Endothelial cell of umbilical vein (primary cell): ENCODE measurements around the gene IGFBP2. TPM values are rescaled to one million over a fixed set of nuclear protein-coding genes. Genes with fewer than 3 reads are reported as not detected.

Experiments used
- BruUV-seq: library from RNA; stranded (reverse); fragments of 400-500 nt; replicated peaks from 2 replicates; lab custom pipeline; 2021; lab: Mats Ljungman, UMichigan
- CTCF ChIA-PET: fragments of 300-600, 350-600 bp; sonication (Branson Sonifier 250); formaldehyde crosslinking; loops from one replicate; lab custom pipeline; 2021; ENCODE audit warnings: antibody characterized with exemption, inconsistent platforms; lab: Charles Lee
- POLR2A ChIA-PET: fragments of 300-600, 350-600 bp; sonication (Branson Sonifier 250); formaldehyde crosslinking; loops from one replicate; lab custom pipeline; 2021; ENCODE audit warnings: antibody characterized with exemption, inconsistent platforms; lab: Charles Lee
- DNase-seq: peaks from one replicate; pipeline ENCODE4 v3.0.0-alpha.2; 2011; ENCODE audit warnings: low read depth, low spot score
- FAIRE-seq: peaks from 2 replicates; lab custom pipeline; 2011; peaks lifted over from hg19 to GRCh38; lab: Jason Lieb, UNC
- H2AFZ ChIP-seq: 2 replicates; pipeline ENCODE4 v1.6.0; 2012; ENCODE audit warnings: low read depth, low read length, control low read depth, inconsistent platforms
- H3K27ac ChIP-seq: 2 replicates; pipeline ENCODE4 v1.5.1; 2011; ENCODE audit warnings: low read depth, mild to moderate bottlenecking, control low read depth, low read length, moderate library complexity; ENCODE audit not compliant: insufficient read depth
- H3K27me3 ChIP-seq, 2 experiments: 2 replicates each; pipeline versions ENCODE4 v1.6.0 to v1.6.1; 2011; ENCODE audit warnings: low read length in 2 of 2, mixed read lengths in 1 of 2; ENCODE audit not compliant: control insufficient read depth in 2 of 2, insufficient read depth in 2 of 2
- H3K36me3 ChIP-seq, 2 experiments: 2 replicates in 1 of 2; 3 replicates in 1 of 2; pipeline ENCODE4 v1.5.1; 2011; ENCODE audit warnings: low read length in 2 of 2, mild to moderate bottlenecking in 1 of 2, moderate library complexity in 1 of 2; ENCODE audit not compliant: control insufficient read depth in 2 of 2, insufficient read depth in 2 of 2; ENCODE audit errors: extremely low read depth in 1 of 2
- H3K4me1 ChIP-seq: 3 replicates; pipeline ENCODE4 v1.5.1; 2011; ENCODE audit warnings: mild to moderate bottlenecking, low read length; ENCODE audit not compliant: control insufficient read depth, insufficient read depth; ENCODE audit errors: extremely low read depth
- H3K4me2 ChIP-seq: 2 replicates; pipeline ENCODE4 v1.6.1; 2011; ENCODE audit warnings: low read length, control low read depth, mixed read lengths; ENCODE audit not compliant: insufficient read depth
- H3K4me3 ChIP-seq, 3 experiments: fragments of 200-600 bp in 1 of 3; sonication (generic), shearing (Covaris generic) in 1 of 3; replicated peaks in 1 of 3; 2 replicates each; pipeline ENCODE4 v1.5.1; 2011 to 2016; ENCODE audit warnings: control low read depth in 3 of 3, low read length in 3 of 3, mild to moderate bottlenecking in 2 of 3, inconsistent platforms in 1 of 3, low read depth in 1 of 3, moderate library complexity in 1 of 3; ENCODE audit not compliant: insufficient read depth in 1 of 3
- H3K79me2 ChIP-seq: 2 replicates; pipeline ENCODE4 v1.6.0; 2012; ENCODE audit warnings: low read length, inconsistent platforms; ENCODE audit not compliant: control insufficient read depth, insufficient read depth
- H3K9ac ChIP-seq: replicated peaks from 2 replicates; pipeline ENCODE3; 2011; ENCODE audit warnings: low read length, control low read depth; ENCODE audit not compliant: insufficient read depth; ENCODE audit errors: extremely low read depth
- H3K9me1 ChIP-seq: replicated peaks from 3 replicates; pipeline ENCODE4 v1.6.0; 2011; ENCODE audit warnings: mild to moderate bottlenecking, low read length; ENCODE audit not compliant: control insufficient read depth, insufficient read depth; ENCODE audit errors: extremely low read depth
- H3K9me3 ChIP-seq: replicated peaks from 2 replicates; pipeline ENCODE4 v1.5.1; 2012; ENCODE audit warnings: low read length, inconsistent platforms; ENCODE audit not compliant: control insufficient read depth, insufficient read depth
- H4K20me1 ChIP-seq: replicated peaks from 2 replicates; pipeline ENCODE3; 2011; ENCODE audit warnings: mild to moderate bottlenecking, low read length; ENCODE audit not compliant: control insufficient read depth, insufficient read depth; ENCODE audit errors: extremely low read depth
- CTCF ChIP-seq, 2 donors: IDR thresholded peaks; 1 replicate in 1 of 2; 2 replicates in 1 of 2; pipeline ENCODE4 v1.5.1; 2011; ENCODE audit warnings: low read length in 2 of 2, mild to moderate bottlenecking in 2 of 2, moderate library complexity in 2 of 2, control low read depth in 1 of 2, inconsistent platforms in 1 of 2, low read depth in 1 of 2; ENCODE audit not compliant: insufficient read depth in 1 of 2; ENCODE audit errors: extremely low read depth in 1 of 2
- EZH2 ChIP-seq: IDR thresholded peaks from 2 replicates; pipeline ENCODE4 v1.6.1; 2012; ENCODE audit warnings: borderline replicate concordance, low read depth, mild to moderate bottlenecking, moderate library complexity, low read length, inconsistent platforms; ENCODE audit not compliant: severe bottlenecking
- FOS ChIP-seq: IDR thresholded peaks from 2 replicates; pipeline ENCODE4 v1.6.1; 2011; ENCODE audit warnings: mild to moderate bottlenecking, low read length, moderate library complexity, borderline replicate concordance; ENCODE audit not compliant: insufficient read depth
- GATA2 ChIP-seq: IDR thresholded peaks from 2 replicates; pipeline ENCODE4 v1.7.0; 2011; ENCODE audit warnings: low read depth, mild to moderate bottlenecking, moderate library complexity, mixed read lengths, low read length; ENCODE audit not compliant: insufficient read length, insufficient read depth
- JUN ChIP-seq: IDR thresholded peaks from 2 replicates; pipeline ENCODE4 v1.6.1; 2011; ENCODE audit warnings: borderline replicate concordance, low read depth; ENCODE audit not compliant: insufficient read length, insufficient read depth
- MYC ChIP-seq: IDR thresholded peaks from one replicate; pipeline ENCODE4 v1.6.1; 2011; ENCODE audit warnings: mild to moderate bottlenecking, low read depth, low read length
- POLR2A ChIP-seq: IDR thresholded peaks from 2 replicates; pipeline ENCODE4 v1.6.1; 2012; ENCODE audit warnings: low read depth, mild to moderate bottlenecking, control low read depth, low read length
- POLR2AphosphoS5 ChIP-seq: IDR thresholded peaks from 2 replicates; pipeline ENCODE4 v1.6.1; 2012; ENCODE audit warnings: low read depth, mild to moderate bottlenecking, control low read depth, low read length, moderate library complexity; ENCODE audit not compliant: insufficient read depth
- dilution Hi-C: fragments of 300-500 bp; cut with MboI; formaldehyde crosslinking; loops from one replicate; pipeline ENCODE4 v1.15.0; 2019; ENCODE audit warnings: low sequenced_read_pairs; ENCODE audit not compliant: extremely low pct_ligation_motif_present
- intact Hi-C: fragments of 100-400 bp; cut with micrococcal nuclease; formaldehyde crosslinking; loops from one replicate; pipeline ENCODE4 v1.10.0; 2022
- polyA plus RNA-seq, 4 experiments: library from polyadenylated mRNA; depleted of rRNA in 3 of 4; stranded (reverse) in 3 of 4; unstranded in 1 of 4; fragments of >200 nt; gene quantifications; 2 replicates each; pipeline versions ENCODE4 v1.2.1 to v1.2.3, GENCODE V29; 2011 to 2012; ENCODE audit warnings: missing spikeins in 1 of 4
- total RNA-seq: library from RNA; stranded (reverse); gene quantifications from 2 replicates; pipeline ENCODE4 v1.2.3, GENCODE V29; 2021
- TF ChIP-seq, protein P1 (sequence below): IDR thresholded peaks from 2 replicates; pipeline ENCODE4 v1.6.1; 2011; ENCODE audit not compliant: insufficient read depth, insufficient read length

Gene IGFBP2
- total and polyA plus RNA-seq, 2 donors (not counting 3 experiments of a cell fraction or from before 2014, with no cell fraction given) = 212 to 261 TPM

- CTCF ChIA-PET = interaction anchor here (0.9 to 3.0 kb wide), 4 partner anchors 15 to 131 kb away, joined by 3 to 19 read pairs (median 4); no protein-coding TSS in a partner anchor
- BruUV-seq = no TSS peak
- no peaks in the 10 kb centered on the region for H3K27me3 ChIP-seq
- FAIRE-seq (no peak), DNase-seq (no peak)
- no peaks in the 10 kb centered on the region for H3K9me1 ChIP-seq
- POLR2A ChIA-PET = no interaction called here
- H4K20me1 ChIP-seq = no peaks in the 10 kb centered on the region
- no peak overlapping the region for H3K4me2 ChIP-seq
- no peak for TF ChIP-seq CTCF (IDR thresholded peaks at IDR 0.05; ENCODE audit: extremely low read depth in 1 of 2, insufficient read depth in 1 of 2, low read depth in 1 of 2, low read length in 2 of 2)
- TF ChIP-seq FOS = no peak
- no peak for TF ChIP-seq JUN
- TF ChIP-seq POLR2AphosphoS5 = no peak
- TF ChIP-seq GATA2 = no peak
- TF ChIP-seq EZH2 = no peak
- no peak for TF ChIP-seq MYC
- TF ChIP-seq POLR2A = no peak
- TF ChIP-seq, protein P1, sequence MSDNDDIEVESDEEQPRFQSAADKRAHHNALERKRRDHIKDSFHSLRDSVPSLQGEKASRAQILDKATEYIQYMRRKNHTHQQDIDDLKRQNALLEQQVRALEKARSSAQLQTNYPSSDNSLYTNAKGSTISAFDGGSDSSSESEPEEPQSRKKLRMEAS = no peak
- no peaks in the 10 kb centered on the region for H3K9me3 ChIP-seq
- H3K79me2 ChIP-seq = peaks cover 6% of the 10 kb centered on the region
- intact Hi-C loops (no loop called here), dilution Hi-C loops (loop anchor here (10.0 kb wide), 1 partner anchor 126 kb away; no protein-coding TSS in a partner anchor)
- H3K9ac ChIP-seq = no peak overlapping the region
- H3K4me3 ChIP-seq = no peak overlapping the region
- H3K36me3 ChIP-seq = no peaks in the 10 kb centered on the region
- H3K27ac ChIP-seq = no peak overlapping the region
- H3K4me1 ChIP-seq = peaks cover 17% of the 10 kb centered on the region
- H2AFZ ChIP-seq = no peak overlapping the region
Observed at GRCh38 chr2:216650626-216651257, 17.5 kb downstream of the IGFBP2 start.
